Measurements from ENCODE around the gene ZNF575. TPM values are rescaled to one million over a fixed set of nuclear protein-coding genes. Genes with fewer than 3 reads are reported as not detected.

ZNF575 gene
- total and polyA plus RNA-seq, 12 donors, result 0.22 to 2.9 (median 0.87) TPM; not detected in 2

DNA sequence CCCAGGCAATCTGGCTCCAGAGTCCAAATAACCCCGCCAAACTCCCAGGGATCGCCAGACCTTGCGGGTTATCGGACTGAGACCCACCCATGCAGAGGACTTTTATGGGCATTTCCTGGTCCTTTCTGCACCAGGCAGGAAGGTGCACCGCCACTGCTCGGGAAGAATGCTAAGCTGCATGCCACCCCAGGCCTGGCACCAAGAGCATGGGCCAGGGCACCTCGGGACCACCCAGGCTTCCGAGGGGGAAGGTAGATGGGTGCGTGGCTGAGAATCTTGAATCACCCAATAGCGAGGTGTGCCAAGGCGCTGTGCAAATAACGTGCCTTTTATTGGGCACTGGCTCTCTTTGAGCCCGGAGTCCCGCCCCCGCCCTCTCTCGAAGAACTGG lies 422 bp upstream of the ZNF575 start:
- Histone ChIP-seq H3K27ac (peak overlapping the region; percentile 72 to 95 (median 86)), H3K4me3 (peak overlapping the region in 3 of 4 donors; percentile 20 to 59 (median 27)), H3K4me1 (replicated peaks in 1 of 2) (peaks cover 6 to 18% of the 10 kb centered on the region in 2 donors), H3K9me3 (replicated peaks in 1 of 3) (no peaks in the 10 kb centered on the region), H3K36me3 (replicated peaks in 1 of 2) (peaks cover 0 to under 1% of the 10 kb centered on the region in 2 donors), H3K27me3 (no peaks in the 10 kb centered on the region)
- DNase-seq, result peak in 6 of 7 donors; percentile 49 to 79 (median 74)
- 0 to 2% (median 2%) methylated on average over 6 to 16 of the region's 16 CpGs for WGBS, 4 donors
- intact Hi-C loops (cut with DNase I), result no loop called here
- TF ChIP-seq, protein P1, sequence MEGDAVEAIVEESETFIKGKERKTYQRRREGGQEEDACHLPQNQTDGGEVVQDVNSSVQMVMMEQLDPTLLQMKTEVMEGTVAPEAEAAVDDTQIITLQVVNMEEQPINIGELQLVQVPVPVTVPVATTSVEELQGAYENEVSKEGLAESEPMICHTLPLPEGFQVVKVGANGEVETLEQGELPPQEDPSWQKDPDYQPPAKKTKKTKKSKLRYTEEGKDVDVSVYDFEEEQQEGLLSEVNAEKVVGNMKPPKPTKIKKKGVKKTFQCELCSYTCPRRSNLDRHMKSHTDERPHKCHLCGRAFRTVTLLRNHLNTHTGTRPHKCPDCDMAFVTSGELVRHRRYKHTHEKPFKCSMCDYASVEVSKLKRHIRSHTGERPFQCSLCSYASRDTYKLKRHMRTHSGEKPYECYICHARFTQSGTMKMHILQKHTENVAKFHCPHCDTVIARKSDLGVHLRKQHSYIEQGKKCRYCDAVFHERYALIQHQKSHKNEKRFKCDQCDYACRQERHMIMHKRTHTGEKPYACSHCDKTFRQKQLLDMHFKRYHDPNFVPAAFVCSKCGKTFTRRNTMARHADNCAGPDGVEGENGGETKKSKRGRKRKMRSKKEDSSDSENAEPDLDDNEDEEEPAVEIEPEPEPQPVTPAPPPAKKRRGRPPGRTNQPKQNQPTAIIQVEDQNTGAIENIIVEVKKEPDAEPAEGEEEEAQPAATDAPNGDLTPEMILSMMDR (IDR thresholded peaks at IDR 0.05), result no peak
- no peak for TF ChIP-seq POLR2A (IDR thresholded peaks at IDR 0.05)

DNA sequence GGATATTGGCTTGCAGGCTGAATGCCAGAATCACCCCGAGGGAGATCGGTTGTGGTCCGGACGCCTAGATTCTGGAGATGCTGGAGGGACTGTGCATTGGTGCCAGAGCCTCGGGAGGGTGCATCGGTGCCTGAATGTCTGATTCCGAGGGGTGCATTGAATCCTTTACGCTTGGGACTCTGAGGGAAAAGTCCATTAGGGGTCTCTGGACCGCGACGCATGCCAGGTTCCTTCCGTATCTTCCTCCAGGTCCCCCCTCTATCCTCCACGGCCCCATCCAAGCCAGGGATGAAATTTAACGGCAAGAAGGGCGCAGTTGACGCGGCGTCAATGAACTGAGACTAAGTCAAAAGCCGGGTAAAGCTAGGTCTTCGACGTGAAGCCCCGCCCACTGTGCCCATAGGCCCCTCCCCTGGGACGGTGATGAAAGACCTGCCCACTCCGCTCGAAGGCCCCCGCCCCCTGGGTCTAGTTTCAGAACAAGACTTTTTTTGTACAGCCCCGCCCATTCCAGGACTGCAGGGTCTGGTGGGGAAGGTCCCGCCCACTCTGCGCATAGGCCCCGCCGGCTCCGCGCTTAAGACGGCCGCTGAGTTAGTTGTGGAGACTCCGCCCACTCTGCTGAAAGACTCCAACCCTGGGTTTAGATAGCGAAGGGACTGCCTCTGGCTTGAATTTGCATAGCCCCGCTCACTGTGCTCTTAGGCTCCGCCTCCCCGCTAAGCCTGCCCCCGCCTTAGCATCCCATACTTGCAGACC lies 737 bp downstream of the ZNF575 start:
- Histone ChIP-seq H3K27ac (peak overlapping the region; percentile 72 to 95 (median 86)), H3K27me3 (no peaks in the 10 kb centered on the region)

DNA sequence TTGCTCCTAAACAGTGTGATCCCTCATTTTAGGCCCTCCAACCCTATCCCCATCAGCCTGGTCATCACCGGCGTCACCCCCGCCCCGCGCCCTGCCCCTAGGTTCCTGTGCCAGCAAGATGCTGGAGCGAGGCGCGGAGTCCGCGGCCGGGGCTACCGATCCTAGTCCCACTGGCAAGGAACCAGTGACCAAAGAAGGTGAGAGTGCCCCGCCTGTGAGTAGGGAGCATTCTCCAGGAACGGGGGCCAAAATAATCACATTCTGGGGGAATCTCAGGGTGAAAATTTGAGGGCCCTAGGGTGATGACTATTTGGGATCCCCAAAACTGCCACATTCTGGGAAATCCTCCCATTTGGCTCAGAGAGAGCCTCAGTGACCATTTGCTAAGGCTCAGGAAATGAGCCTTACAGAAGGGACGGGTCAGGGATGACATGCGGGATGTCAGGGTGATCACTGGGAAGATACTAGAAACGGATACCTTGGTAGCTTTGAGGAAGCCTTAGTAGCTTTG lies 1.4 kb downstream of the ZNF575 start:
- intact Hi-C loops (cut with DNase I), result no loop called here
- WGBS, 4 donors, result 5 to 23% (median 19%) methylated on average over 12 to 17 of the region's 17 CpGs

More for the DNA sequence above, 737 bp downstream of the ZNF575 start:
- Histone ChIP-seq H3K4me3 (peak overlapping the region in 3 of 4 donors; percentile 0 to 59 (median 27)), H3K36me3 (replicated peaks in 1 of 2) (peaks cover 0 to 10% of the 10 kb centered on the region in 2 donors), H3K9me3 (replicated peaks in 1 of 3) (no peaks in the 10 kb centered on the region), H3K4me1 (replicated peaks in 1 of 2) (peaks cover 6 to 9% of the 10 kb centered on the region in 2 donors)
- WGBS, 4 donors, result 0 to 1% (median 1%) methylated on average over 33 to 41 of the region's 41 CpGs
- peak; percentile 99 to 100 (median 100) for DNase-seq
- intact Hi-C loops (cut with DNase I), result no loop called here
- peak; percentile 14 to 74 for TF ChIP-seq POLR2A (IDR thresholded peaks at IDR 0.05)
- TF ChIP-seq, protein P1 (IDR thresholded peaks at IDR 0.05), result no peak

More for the DNA sequence above, 1.4 kb downstream of the ZNF575 start:
- Histone ChIP-seq H3K27ac (peak overlapping the region in 4 of 5 donors; percentile 5 to 95 (median 90)), H3K27me3 (no peaks in the 10 kb centered on the region), H3K9me3 (replicated peaks in 1 of 3) (no peaks in the 10 kb centered on the region), H3K4me1 (replicated peaks in 1 of 2) (peaks cover 6 to 9% of the 10 kb centered on the region in 2 donors), H3K4me3 (no peak overlapping the region), H3K36me3 (replicated peaks in 1 of 2) (peaks cover 0 to 10% of the 10 kb centered on the region in 2 donors)
- TF ChIP-seq, protein P1 (IDR thresholded peaks at IDR 0.05), result no peak
- TF ChIP-seq POLR2A (IDR thresholded peaks at IDR 0.05), result no peak
- DNase-seq, result peak in 1 of 7 donors; percentile 5
